ENCODE measurements around the gene DMRT3. TPM values are rescaled to one million over a fixed set of nuclear protein-coding genes. Genes with fewer than 3 reads are reported as not detected.

The DMRT3 gene
- total and polyA plus RNA-seq, 2 of the 8 experiments (the other 6 are each of a cell fraction or from before 2014, with no cell fraction given): not detected

DNA sequence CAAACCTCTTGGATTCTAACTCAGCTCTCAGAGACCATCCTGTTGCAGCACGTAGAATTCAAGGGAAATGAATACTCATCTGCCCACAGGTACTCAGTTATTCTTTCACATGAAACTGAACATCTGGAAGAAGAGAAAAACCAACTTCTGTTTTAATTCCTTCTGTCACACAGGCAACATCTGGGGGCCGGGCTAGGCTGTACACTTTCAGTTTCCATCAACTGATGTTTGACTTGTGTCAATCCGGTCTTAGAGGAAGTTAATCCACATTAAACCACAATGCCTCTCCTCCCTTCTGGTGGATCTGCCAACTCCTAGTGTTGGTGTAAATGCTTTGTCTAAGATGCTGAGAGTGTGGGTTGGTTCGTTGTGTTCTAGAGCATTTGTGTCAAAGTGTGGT is 17.6 kb downstream of the DMRT3 start (continued):
- TF ChIP-seq PHF8 (conservative IDR thresholded peaks at IDR 0.05; ENCODE audit: low read depth, low read length) (no peak), POU5F1 (IDR thresholded peaks at IDR 0.05; ENCODE audit: low read depth, low read length) (no peak), HDAC6 (IDR thresholded peaks at IDR 0.05; ENCODE audit: low read depth, low read length) (no peak)
- TF ChIP-seq, protein P1, sequence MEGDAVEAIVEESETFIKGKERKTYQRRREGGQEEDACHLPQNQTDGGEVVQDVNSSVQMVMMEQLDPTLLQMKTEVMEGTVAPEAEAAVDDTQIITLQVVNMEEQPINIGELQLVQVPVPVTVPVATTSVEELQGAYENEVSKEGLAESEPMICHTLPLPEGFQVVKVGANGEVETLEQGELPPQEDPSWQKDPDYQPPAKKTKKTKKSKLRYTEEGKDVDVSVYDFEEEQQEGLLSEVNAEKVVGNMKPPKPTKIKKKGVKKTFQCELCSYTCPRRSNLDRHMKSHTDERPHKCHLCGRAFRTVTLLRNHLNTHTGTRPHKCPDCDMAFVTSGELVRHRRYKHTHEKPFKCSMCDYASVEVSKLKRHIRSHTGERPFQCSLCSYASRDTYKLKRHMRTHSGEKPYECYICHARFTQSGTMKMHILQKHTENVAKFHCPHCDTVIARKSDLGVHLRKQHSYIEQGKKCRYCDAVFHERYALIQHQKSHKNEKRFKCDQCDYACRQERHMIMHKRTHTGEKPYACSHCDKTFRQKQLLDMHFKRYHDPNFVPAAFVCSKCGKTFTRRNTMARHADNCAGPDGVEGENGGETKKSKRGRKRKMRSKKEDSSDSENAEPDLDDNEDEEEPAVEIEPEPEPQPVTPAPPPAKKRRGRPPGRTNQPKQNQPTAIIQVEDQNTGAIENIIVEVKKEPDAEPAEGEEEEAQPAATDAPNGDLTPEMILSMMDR (IDR thresholded peaks at IDR 0.05; ENCODE audit: control extremely low read depth in 1 of 3, insufficient read depth in 1 of 3, low read depth in 1 of 3, low read length in 3 of 3): no peak
- TF ChIP-seq, protein P2, sequence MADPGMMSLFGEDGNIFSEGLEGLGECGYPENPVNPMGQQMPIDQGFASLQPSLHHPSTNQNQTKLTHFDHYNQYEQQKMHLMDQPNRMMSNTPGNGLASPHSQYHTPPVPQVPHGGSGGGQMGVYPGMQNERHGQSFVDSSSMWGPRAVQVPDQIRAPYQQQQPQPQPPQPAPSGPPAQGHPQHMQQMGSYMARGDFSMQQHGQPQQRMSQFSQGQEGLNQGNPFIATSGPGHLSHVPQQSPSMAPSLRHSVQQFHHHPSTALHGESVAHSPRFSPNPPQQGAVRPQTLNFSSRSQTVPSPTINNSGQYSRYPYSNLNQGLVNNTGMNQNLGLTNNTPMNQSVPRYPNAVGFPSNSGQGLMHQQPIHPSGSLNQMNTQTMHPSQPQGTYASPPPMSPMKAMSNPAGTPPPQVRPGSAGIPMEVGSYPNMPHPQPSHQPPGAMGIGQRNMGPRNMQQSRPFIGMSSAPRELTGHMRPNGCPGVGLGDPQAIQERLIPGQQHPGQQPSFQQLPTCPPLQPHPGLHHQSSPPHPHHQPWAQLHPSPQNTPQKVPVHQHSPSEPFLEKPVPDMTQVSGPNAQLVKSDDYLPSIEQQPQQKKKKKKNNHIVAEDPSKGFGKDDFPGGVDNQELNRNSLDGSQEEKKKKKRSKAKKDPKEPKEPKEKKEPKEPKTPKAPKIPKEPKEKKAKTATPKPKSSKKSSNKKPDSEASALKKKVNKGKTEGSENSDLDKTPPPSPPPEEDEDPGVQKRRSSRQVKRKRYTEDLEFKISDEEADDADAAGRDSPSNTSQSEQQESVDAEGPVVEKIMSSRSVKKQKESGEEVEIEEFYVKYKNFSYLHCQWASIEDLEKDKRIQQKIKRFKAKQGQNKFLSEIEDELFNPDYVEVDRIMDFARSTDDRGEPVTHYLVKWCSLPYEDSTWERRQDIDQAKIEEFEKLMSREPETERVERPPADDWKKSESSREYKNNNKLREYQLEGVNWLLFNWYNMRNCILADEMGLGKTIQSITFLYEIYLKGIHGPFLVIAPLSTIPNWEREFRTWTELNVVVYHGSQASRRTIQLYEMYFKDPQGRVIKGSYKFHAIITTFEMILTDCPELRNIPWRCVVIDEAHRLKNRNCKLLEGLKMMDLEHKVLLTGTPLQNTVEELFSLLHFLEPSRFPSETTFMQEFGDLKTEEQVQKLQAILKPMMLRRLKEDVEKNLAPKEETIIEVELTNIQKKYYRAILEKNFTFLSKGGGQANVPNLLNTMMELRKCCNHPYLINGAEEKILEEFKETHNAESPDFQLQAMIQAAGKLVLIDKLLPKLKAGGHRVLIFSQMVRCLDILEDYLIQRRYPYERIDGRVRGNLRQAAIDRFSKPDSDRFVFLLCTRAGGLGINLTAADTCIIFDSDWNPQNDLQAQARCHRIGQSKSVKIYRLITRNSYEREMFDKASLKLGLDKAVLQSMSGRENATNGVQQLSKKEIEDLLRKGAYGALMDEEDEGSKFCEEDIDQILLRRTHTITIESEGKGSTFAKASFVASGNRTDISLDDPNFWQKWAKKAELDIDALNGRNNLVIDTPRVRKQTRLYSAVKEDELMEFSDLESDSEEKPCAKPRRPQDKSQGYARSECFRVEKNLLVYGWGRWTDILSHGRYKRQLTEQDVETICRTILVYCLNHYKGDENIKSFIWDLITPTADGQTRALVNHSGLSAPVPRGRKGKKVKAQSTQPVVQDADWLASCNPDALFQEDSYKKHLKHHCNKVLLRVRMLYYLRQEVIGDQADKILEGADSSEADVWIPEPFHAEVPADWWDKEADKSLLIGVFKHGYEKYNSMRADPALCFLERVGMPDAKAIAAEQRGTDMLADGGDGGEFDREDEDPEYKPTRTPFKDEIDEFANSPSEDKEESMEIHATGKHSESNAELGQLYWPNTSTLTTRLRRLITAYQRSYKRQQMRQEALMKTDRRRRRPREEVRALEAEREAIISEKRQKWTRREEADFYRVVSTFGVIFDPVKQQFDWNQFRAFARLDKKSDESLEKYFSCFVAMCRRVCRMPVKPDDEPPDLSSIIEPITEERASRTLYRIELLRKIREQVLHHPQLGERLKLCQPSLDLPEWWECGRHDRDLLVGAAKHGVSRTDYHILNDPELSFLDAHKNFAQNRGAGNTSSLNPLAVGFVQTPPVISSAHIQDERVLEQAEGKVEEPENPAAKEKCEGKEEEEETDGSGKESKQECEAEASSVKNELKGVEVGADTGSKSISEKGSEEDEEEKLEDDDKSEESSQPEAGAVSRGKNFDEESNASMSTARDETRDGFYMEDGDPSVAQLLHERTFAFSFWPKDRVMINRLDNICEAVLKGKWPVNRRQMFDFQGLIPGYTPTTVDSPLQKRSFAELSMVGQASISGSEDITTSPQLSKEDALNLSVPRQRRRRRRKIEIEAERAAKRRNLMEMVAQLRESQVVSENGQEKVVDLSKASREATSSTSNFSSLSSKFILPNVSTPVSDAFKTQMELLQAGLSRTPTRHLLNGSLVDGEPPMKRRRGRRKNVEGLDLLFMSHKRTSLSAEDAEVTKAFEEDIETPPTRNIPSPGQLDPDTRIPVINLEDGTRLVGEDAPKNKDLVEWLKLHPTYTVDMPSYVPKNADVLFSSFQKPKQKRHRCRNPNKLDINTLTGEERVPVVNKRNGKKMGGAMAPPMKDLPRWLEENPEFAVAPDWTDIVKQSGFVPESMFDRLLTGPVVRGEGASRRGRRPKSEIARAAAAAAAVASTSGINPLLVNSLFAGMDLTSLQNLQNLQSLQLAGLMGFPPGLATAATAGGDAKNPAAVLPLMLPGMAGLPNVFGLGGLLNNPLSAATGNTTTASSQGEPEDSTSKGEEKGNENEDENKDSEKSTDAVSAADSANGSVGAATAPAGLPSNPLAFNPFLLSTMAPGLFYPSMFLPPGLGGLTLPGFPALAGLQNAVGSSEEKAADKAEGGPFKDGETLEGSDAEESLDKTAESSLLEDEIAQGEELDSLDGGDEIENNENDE (IDR thresholded peaks at IDR 0.05; ENCODE audit: insufficient replicate concordance, low read length): no peak
